Activated T-helper 1 cell treated with anti-CD3 and anti-CD28 coated beads, Interleukin-12 subunit alpha, Interleukin-12 subunit beta, Interleukin-2, Interleukin-4 antibody, amounts not matched to agents 30 ng/mL and 10 ng/mL and 1 ng/mL, durations not matched to agents 14 hours and 24 hours and 36 hours (primary cell): ENCODE data around the gene PHYHIPL. TPM values are rescaled to one million over a fixed set of nuclear protein-coding genes. Genes with fewer than 3 reads are reported as not detected.

Source experiments
- DNase-seq: peaks from one replicate; pipeline ENCODE4 v3.0.0; 2021; ENCODE audit warnings: low spot score
- H3K27ac Mint-ChIP-seq: one replicate; pipeline ENCODE4 v1.8.0; 2021; ENCODE audit warnings: mild to moderate bottlenecking, mixed read lengths
- H3K27me3 Mint-ChIP-seq: one replicate; pipeline ENCODE4 v1.8.0; 2022; ENCODE audit warnings: mild to moderate bottlenecking, moderate library complexity, mixed read lengths; ENCODE audit not compliant: insufficient read depth
- H3K36me3 Mint-ChIP-seq: one replicate; pipeline ENCODE4 v1.8.0; 2021; ENCODE audit warnings: low read depth, mixed read lengths
- H3K4me1 Mint-ChIP-seq: one replicate; pipeline ENCODE4 v1.8.0; 2021; ENCODE audit warnings: low read depth, mixed read lengths
- H3K4me3 Mint-ChIP-seq: one replicate; pipeline ENCODE4 v1.8.0; 2021; ENCODE audit warnings: mild to moderate bottlenecking, moderate library complexity, mixed read lengths
- H3K9me3 Mint-ChIP-seq: one replicate; pipeline ENCODE4 v1.8.0; 2021; ENCODE audit warnings: mixed read lengths
- intact Hi-C: fragments of 100-400 bp; cut with micrococcal nuclease; formaldehyde crosslinking; loops from one replicate; pipeline ENCODE4 v1.15.1; 2024
- total RNA-seq: library from RNA; stranded (reverse); gene quantifications from 2 replicates; pipeline ENCODE4 v1.2.3, GENCODE V29; 2022

PHYHIPL gene
- total RNA-seq, 1 donor from 2014 or later = not detected

GRCh38 chr10:59172567-59172966, 3.9 kb upstream of the PHYHIPL start:
- H3K27ac Mint-ChIP-seq = no peak overlapping the region
- intact Hi-C loops = no loop called here
- peaks cover 4% of the 10 kb centered on the region for H3K4me1 Mint-ChIP-seq
- no peak overlapping the region for H3K4me3 Mint-ChIP-seq
- no peaks in the 10 kb centered on the region for H3K36me3 Mint-ChIP-seq
- peaks cover 10% of the 10 kb centered on the region for H3K27me3 Mint-ChIP-seq
- DNase-seq = no peak
- no peaks in the 10 kb centered on the region for H3K9me3 Mint-ChIP-seq

DNA sequence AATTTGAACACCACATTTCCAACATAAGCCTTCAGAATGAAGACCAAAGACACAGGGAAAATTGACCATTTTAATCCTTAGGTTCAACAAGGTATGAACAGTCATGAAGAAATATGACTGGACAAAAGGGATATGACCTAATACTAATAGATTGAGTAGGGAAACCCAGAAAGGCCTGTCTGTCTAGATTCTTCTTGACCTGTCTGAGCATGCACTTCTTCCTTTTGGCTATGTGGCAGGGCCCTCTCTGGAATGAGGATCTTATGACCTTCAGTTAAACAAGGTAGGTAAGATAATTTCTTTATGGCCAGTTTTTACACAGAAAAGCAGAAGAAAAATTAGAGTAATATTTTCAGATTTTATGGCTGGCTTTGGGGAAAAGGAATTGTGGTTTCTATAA, 3.0 kb upstream of the PHYHIPL start:
- Mint-ChIP-seq H3K9me3 (no peaks in the 10 kb centered on the region), H3K4me1 (peaks cover 5% of the 10 kb centered on the region), H3K4me3 (no peak overlapping the region), H3K27ac (no peak overlapping the region), H3K27me3 (peaks cover 13% of the 10 kb centered on the region), H3K36me3 (no peaks in the 10 kb centered on the region)
- DNase-seq = no peak
- intact Hi-C loops = no loop called here

- no peak overlapping the region for H3K27ac Mint-ChIP-seq
- intact Hi-C loops = no loop called here
- H3K36me3 Mint-ChIP-seq = no peaks in the 10 kb centered on the region
- DNase-seq = no peak
- peaks cover 13% of the 10 kb centered on the region for H3K27me3 Mint-ChIP-seq
- H3K9me3 Mint-ChIP-seq = no peaks in the 10 kb centered on the region
- H3K4me3 Mint-ChIP-seq = no peak overlapping the region
- H3K4me1 Mint-ChIP-seq = peaks cover 5% of the 10 kb centered on the region
Measured at GRCh38 chr10:59175538-59176240, 754 bp upstream of the PHYHIPL start.

DNA sequence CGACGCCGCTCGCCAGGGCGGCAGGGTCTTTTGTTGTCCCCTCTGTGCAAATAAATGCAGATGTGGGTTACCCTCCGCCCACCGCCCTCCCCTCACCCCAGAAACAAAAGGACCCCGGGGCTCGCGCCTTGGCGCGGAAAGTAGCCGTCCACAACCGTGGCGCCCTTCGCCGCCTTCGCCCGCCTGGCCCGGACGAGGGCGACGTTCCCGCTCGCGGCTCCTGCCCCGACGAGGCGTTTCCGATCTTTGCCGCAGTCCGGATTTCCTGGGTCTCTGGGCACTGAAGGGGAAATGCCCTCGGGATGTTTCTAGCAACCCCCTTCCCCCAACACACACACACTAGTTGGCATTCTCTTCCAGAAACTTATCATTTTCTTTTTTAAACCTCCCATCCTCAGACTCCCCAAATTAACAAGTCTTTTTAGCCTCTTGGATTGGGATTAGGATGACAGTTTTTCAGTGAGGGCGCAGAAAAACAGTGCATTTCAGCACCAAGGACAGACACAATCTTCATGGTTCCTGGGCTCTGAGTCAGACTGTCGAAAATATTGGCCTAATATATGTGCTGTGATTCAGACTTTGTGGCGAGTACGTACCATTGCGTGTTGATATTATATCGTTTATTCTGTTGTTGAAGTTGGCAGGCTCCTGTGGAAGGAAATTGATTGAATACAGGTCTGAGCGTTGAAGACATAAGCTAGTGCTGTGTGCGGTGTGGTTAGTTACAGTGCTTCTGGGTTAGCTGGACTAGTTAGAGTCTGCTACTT, 771 bp downstream of the PHYHIPL start:
- H3K27me3 Mint-ChIP-seq = peaks cover 13% of the 10 kb centered on the region
- H3K36me3 Mint-ChIP-seq = no peaks in the 10 kb centered on the region
- no peak overlapping the region for H3K4me3 Mint-ChIP-seq
- intact Hi-C loops = no loop called here
- no peak for DNase-seq
- no peak overlapping the region for H3K27ac Mint-ChIP-seq
- no peaks in the 10 kb centered on the region for H3K9me3 Mint-ChIP-seq
- H3K4me1 Mint-ChIP-seq = peaks cover 5% of the 10 kb centered on the region

- Mint-ChIP-seq H3K4me3 (no peak overlapping the region), H3K27ac (no peak overlapping the region), H3K36me3 (no peaks in the 10 kb centered on the region), H3K27me3 (peaks cover 13% of the 10 kb centered on the region), H3K4me1 (peaks cover 5% of the 10 kb centered on the region), H3K9me3 (no peaks in the 10 kb centered on the region)
- intact Hi-C loops = no loop called here
- no peak for DNase-seq
Measured at GRCh38 chr10:59177836-59178235, 1.4 kb downstream of the PHYHIPL start.

- H3K9me3 Mint-ChIP-seq = no peaks in the 10 kb centered on the region
- peaks cover 5% of the 10 kb centered on the region for H3K4me1 Mint-ChIP-seq
- intact Hi-C loops = no loop called here
- no peak overlapping the region for H3K27ac Mint-ChIP-seq
- peaks cover 13% of the 10 kb centered on the region for H3K27me3 Mint-ChIP-seq
- no peaks in the 10 kb centered on the region for H3K36me3 Mint-ChIP-seq
- no peak overlapping the region for H3K4me3 Mint-ChIP-seq
- DNase-seq = no peak
Measured at GRCh38 chr10:59179068-59179467, 2.6 kb downstream of the PHYHIPL start.

DNA sequence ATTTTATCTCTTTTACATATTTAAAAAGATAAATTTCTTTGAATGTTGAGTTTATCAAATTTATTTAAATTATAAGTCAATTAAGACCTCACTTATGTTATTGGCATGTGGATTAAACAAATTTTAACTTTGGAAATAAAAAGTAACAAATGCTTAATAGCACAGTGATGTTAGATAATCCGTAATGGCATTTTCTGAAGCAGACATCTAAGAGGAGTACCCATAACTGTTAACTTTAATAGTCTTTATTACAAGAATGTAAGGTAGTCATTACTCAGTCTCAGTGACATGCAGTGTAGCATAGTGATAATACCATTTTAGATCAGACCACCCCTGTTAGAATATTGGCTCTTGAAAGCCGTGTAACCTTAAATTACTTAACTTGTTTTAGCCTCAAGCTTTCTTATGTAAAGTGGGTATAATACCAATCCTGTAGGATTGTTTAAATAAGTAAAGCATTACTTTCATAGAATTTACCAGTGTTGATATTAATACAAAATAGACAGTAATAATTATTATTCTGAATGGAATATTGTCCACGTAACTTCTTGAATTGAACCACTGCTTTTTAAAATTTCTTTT, 4.3 kb downstream of the PHYHIPL start:
- no peaks in the 10 kb centered on the region for H3K9me3 Mint-ChIP-seq
- peaks cover 5% of the 10 kb centered on the region for H3K4me1 Mint-ChIP-seq
- no peak for DNase-seq
- H3K27me3 Mint-ChIP-seq = peaks cover 12% of the 10 kb centered on the region
- H3K36me3 Mint-ChIP-seq = no peaks in the 10 kb centered on the region
- H3K4me3 Mint-ChIP-seq = no peak overlapping the region
- H3K27ac Mint-ChIP-seq = no peak overlapping the region
- intact Hi-C loops = no loop called here

DNA sequence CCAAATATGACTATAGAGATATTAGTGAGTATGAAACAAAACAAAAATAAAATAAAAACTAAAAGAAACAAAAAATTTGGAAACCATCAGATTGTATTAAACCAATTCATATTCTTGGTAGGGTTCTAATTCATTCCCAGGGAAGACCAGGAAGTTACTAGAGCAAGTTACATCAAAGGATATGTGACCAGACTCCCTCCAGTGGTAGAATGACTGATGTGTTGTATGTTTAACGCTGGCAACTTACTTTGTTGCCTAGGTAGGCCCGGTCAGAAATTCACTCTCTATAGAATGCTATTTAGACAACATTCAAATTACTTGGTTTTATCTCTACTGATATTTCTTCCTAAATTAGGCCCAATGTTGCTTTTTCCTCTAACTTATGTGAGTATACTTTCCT, 5.2 kb downstream of the PHYHIPL start:
- Mint-ChIP-seq H3K27ac (no peak overlapping the region), H3K27me3 (peaks cover 8% of the 10 kb centered on the region), H3K4me3 (no peak overlapping the region), H3K9me3 (no peaks in the 10 kb centered on the region), H3K36me3 (no peaks in the 10 kb centered on the region), H3K4me1 (peaks cover 5% of the 10 kb centered on the region)
- DNase-seq = no peak
- intact Hi-C loops = no loop called here

DNA sequence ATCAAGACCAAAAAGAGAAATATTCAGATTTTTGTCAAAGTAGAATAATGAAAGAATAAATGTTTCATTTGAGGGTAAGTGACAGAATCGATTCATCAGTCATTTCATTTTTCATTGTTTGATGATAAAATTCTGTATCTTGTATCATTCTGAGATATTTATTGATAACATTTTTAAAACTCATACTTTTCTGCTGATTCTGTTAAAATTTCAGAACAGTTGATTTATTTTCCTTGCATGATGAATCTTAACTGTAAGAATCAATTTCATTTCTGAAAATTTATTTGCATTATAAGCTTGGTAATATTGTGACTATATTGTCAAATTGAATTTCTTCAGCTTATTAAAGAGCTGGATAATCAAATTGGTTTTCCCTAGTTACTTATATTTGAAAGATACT, 13.9 kb downstream of the PHYHIPL start:
- Mint-ChIP-seq H3K36me3 (no peaks in the 10 kb centered on the region), H3K4me3 (no peak overlapping the region), H3K27ac (no peak overlapping the region), H3K4me1 (no peaks in the 10 kb centered on the region), H3K9me3 (peaks cover 3% of the 10 kb centered on the region), H3K27me3 (no peaks in the 10 kb centered on the region)
- DNase-seq = no peak
- intact Hi-C loops = no loop called here

DNA sequence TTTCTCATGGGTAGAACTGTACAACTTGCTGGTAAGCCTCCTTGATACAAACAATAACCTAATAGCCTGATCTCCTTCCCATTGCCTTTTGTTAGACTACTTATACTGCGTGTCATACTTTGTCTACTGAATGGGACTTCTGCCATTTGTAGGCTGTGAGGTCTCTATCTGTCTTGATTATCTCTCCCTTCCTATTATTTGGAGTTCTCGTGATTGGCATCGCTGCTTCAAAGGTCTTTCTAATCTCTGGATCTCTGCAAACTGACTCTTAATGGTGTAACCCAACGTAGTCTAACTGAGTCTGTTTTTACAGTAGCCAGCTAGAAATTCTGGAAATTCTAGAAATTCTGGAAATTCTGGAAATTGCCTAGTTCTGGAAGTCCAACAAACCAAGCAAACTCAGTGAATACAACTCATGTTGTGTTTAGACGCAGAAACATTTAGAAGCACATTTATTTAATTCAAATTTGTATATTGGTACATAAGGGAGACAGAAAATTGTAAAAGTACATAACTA, 29.8 kb downstream of the PHYHIPL start:
- no peaks in the 10 kb centered on the region for H3K36me3 Mint-ChIP-seq
- no peaks in the 10 kb centered on the region for H3K4me1 Mint-ChIP-seq
- no peak overlapping the region for H3K4me3 Mint-ChIP-seq
- H3K27ac Mint-ChIP-seq = no peak overlapping the region
- peaks cover 4% of the 10 kb centered on the region for H3K9me3 Mint-ChIP-seq
- no peaks in the 10 kb centered on the region for H3K27me3 Mint-ChIP-seq
- intact Hi-C loops = no loop called here
- no peak for DNase-seq

GRCh38 chr10:59212301-59212798, 35.9 kb downstream of the PHYHIPL start:
- intact Hi-C loops = no loop called here
- H3K36me3 Mint-ChIP-seq = no peaks in the 10 kb centered on the region
- H3K4me1 Mint-ChIP-seq = no peaks in the 10 kb centered on the region
- no peak for DNase-seq
- H3K27ac Mint-ChIP-seq = no peak overlapping the region
- H3K9me3 Mint-ChIP-seq = no peaks in the 10 kb centered on the region
- no peak overlapping the region for H3K4me3 Mint-ChIP-seq
- H3K27me3 Mint-ChIP-seq = no peaks in the 10 kb centered on the region

DNA sequence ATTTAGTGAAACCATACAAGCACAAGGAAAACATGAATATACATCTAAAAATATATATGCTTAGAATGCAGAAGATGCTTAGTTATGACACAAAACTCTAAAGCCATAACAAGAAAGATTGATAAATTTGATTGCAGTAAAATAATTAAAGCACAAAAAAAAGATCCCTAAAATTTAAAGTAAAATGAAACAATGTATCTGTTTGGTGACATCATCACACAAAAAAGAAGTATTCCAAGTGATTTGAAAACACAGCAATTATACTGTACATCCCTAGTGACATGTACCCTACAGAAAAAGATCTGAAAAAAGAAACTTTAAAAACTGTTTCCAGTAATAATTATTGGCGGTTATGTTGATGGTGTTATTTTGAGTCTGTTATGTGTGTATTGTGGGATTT, 37.7 kb downstream of the PHYHIPL start:
- H3K4me3 Mint-ChIP-seq = no peak overlapping the region
- no peaks in the 10 kb centered on the region for H3K36me3 Mint-ChIP-seq
- intact Hi-C loops = no loop called here
- H3K4me1 Mint-ChIP-seq = no peaks in the 10 kb centered on the region
- H3K27me3 Mint-ChIP-seq = no peaks in the 10 kb centered on the region
- H3K9me3 Mint-ChIP-seq = no peaks in the 10 kb centered on the region
- H3K27ac Mint-ChIP-seq = no peak overlapping the region
- DNase-seq = no peak
